GM12875 (cell line): ENCODE results near the gene ACAP1.
A peak's percentile ranks its signal among the peaks of the same experiment; 100 is the strongest.
"Not testable (repeated sequence)": the region's sequence is repeated elsewhere in the genome, so short reads cannot be mapped to it uniquely, and the experiment has no call there.

Experiments used
- H3K4me3 ChIP-seq: one replicate; pipeline ENCODE4 v1.5.1; 2011; ENCODE audit warnings: low read depth, low read length, control low read depth
- TF ChIP-seq, protein P1 (sequence below): IDR thresholded peaks from 2 replicates; pipeline ENCODE4 v1.5.1; 2011; ENCODE audit warnings: low read depth, mild to moderate bottlenecking, control low read depth, inconsistent platforms, low read length, moderate library complexity, borderline replicate concordance; ENCODE audit not compliant: insufficient read depth

ACAP1 gene

DNA sequence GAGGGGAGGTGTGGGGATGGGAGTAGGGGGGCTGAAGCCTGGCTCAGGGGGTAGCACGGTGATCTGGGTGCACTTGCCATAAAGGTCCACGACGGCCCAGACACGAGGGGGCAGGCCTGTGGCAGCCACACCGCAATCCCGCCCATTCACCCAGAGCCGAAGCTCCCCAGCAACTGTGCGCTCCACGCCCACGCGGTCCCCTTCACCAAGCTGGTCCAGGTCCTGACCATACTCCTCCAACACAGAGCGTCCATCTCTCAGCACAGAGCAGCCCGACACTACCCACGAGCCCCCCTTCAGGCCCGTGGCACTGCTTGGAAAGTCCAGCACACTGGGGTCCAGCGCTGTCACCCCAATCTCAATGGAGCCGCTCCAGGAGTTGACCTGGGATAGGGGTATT lies 8.8 kb upstream of the ACAP1 start:
- TF ChIP-seq, protein P1, sequence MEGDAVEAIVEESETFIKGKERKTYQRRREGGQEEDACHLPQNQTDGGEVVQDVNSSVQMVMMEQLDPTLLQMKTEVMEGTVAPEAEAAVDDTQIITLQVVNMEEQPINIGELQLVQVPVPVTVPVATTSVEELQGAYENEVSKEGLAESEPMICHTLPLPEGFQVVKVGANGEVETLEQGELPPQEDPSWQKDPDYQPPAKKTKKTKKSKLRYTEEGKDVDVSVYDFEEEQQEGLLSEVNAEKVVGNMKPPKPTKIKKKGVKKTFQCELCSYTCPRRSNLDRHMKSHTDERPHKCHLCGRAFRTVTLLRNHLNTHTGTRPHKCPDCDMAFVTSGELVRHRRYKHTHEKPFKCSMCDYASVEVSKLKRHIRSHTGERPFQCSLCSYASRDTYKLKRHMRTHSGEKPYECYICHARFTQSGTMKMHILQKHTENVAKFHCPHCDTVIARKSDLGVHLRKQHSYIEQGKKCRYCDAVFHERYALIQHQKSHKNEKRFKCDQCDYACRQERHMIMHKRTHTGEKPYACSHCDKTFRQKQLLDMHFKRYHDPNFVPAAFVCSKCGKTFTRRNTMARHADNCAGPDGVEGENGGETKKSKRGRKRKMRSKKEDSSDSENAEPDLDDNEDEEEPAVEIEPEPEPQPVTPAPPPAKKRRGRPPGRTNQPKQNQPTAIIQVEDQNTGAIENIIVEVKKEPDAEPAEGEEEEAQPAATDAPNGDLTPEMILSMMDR = no peak
- H3K4me3 ChIP-seq = no peak overlapping the region

DNA sequence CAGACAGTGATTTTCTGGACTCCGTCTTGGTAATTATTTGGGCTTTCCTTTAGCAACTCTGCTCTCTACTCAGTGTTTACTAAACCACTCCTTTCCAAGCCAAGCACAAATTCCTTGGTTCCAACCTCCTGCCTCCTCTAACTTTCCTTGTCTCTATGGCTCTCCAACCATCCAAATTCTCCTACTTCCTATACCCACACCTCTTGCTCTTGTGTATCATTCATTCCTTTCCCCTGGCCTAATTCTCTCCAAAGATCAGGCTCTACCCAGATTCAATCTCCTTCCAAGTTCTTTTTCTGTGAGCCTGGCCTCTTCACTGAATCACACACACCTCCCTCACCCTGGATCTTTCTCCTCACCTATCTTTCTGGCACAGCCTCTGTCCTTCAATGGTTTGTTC lies 8.3 kb upstream of the ACAP1 start:
- TF ChIP-seq, protein P1 = no peak
- H3K4me3 ChIP-seq = no peak overlapping the region

DNA sequence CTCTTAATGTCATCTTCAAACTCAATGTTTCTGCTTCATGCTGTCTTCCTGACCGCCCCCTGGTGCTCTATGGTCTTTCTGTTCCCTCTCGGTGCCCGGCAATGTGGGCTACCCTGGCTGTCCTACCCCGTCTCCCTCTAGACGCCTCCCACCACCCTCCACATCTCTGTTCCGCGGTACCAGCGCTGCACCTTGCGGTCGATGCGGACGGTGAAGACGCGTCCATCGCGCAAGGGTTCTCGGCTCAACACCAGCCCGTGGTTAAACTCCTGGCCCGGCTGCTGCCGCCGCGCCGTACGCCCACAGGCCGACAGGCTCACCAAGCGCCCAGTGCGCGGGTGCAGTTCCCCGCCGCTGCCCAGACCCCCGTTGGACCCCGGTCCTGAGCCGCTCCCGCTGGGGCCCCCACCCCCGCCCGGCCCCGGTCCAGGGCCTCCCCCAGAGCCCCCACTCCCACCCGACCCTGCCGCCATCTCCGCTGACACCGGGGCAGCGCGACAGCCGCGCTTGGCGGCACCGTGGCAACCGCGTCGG lies 7.4 kb upstream of the ACAP1 start, which contains the start of gene NEURL4:
TSS of gene NEURL4 (minus strand) at position 496 of the 534 bp plus-strand sequence. CDS start at position 473, 23 bp downstream.
- peak within 1 kb of the TSS; percentile 94 for H3K4me3 ChIP-seq
- TF ChIP-seq, protein P1 = no peak

GRCh38 chr17:7329374-7329996 lies 6.8 kb upstream of the ACAP1 start:
- peak overlapping the region; percentile 94 for H3K4me3 ChIP-seq
- TF ChIP-seq, protein P1 = no peak

DNA sequence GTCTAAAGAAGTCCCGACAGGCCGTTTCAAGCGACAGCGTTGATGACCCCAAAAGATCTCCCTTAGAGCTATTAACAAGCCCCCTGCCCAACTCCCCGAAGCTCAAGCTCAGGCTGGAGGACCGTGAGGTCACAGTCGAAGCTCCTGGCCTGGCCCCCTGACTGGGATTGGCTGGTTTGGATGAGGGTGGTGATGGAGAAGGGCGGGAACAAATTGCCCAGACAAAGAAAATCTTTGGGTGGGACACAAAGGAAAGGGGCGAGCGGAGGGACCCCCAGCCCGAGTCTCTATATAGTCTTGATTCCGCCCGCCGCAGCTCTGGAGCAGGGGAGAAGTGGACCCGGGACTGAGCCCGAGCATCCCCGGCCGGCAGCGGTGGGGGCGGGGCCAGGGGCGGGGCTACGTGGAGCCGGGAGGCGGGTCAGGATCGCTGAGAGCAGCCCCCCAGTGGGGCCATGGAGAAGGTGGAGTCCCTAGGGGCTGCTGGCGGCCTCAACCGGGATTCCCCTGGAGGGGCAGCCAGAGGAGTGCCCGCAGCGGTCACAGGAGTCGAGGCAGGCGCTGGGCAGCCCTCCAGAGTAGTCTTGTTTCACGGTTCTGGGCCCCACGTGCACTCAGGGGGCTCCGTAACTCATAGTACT lies 6.2 kb upstream of the ACAP1 start:
- H3K4me3 ChIP-seq = peak overlapping the region; percentile 94
- TF ChIP-seq, protein P1 = no peak

GRCh38 chr17:7330638-7331015 lies 5.7 kb upstream of the ACAP1 start:
- H3K4me3 ChIP-seq = peak overlapping the region; percentile 94
- TF ChIP-seq, protein P1 = no peak

- H3K4me3 ChIP-seq = no peak overlapping the region
- TF ChIP-seq, protein P1 = no peak
Measured at GRCh38 chr17:7332111-7332510, 4.2 kb upstream of the ACAP1 start.

- not testable (repeated sequence) for H3K4me3 ChIP-seq
Measured at GRCh38 chr17:7332600-7333069, 3.7 kb upstream of the ACAP1 start.
